Astrocyte (in vitro differentiated cells and primary cell): ENCODE measurements around the gene TSSK1B.

Experiments
- EZH2 ChIP-seq: IDR thresholded peaks from 2 replicates; pipeline ENCODE4 v1.6.1; 2012; ENCODE audit warnings: mild to moderate bottlenecking, low read length, inconsistent platforms; ENCODE audit not compliant: insufficient read depth
- TF ChIP-seq, protein P1 (sequence below): IDR thresholded peaks from 2 replicates; pipeline ENCODE4 v1.5.1; 2011; ENCODE audit warnings: low read depth, mild to moderate bottlenecking, inconsistent platforms, low read length, moderate library complexity; ENCODE audit not compliant: insufficient read depth

DNA sequence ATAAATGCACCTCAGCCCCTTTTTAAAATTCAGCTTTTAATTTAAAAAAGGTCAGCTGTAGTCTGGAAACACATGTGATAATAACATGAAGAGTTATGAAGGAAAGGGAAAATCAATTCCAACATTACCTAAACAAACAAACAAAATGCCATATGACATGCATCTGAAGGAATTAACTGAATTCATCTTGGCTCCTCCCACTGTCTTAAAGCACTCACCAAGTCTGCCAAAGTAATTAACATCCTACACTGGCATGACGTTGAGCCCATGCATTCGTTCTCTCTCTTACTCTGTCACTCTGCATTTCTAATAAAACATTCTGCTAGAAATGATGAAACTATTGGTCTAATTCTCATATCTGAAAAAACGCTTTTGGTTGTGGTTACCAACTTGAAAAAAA lies 37.7 kb downstream of the TSSK1B start:
- TF ChIP-seq, protein P1, sequence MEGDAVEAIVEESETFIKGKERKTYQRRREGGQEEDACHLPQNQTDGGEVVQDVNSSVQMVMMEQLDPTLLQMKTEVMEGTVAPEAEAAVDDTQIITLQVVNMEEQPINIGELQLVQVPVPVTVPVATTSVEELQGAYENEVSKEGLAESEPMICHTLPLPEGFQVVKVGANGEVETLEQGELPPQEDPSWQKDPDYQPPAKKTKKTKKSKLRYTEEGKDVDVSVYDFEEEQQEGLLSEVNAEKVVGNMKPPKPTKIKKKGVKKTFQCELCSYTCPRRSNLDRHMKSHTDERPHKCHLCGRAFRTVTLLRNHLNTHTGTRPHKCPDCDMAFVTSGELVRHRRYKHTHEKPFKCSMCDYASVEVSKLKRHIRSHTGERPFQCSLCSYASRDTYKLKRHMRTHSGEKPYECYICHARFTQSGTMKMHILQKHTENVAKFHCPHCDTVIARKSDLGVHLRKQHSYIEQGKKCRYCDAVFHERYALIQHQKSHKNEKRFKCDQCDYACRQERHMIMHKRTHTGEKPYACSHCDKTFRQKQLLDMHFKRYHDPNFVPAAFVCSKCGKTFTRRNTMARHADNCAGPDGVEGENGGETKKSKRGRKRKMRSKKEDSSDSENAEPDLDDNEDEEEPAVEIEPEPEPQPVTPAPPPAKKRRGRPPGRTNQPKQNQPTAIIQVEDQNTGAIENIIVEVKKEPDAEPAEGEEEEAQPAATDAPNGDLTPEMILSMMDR, result no peak
- TF ChIP-seq EZH2, result no peak
